Stimulated activated CD8-positive, alpha-beta memory T cell treated with anti-CD3 and anti-CD28 coated beads, Interleukin-12 subunit alpha, Interleukin-12 subunit beta, amount 100 ng/mL, for 4 hours (primary cell): ENCODE results near the gene LSP1.

ENCODE experiments used
- DNase-seq: peaks from one replicate; pipeline ENCODE4 v3.0.0-alpha.2; 2020; ENCODE audit warnings: low read depth

Gene LSP1

DNA sequence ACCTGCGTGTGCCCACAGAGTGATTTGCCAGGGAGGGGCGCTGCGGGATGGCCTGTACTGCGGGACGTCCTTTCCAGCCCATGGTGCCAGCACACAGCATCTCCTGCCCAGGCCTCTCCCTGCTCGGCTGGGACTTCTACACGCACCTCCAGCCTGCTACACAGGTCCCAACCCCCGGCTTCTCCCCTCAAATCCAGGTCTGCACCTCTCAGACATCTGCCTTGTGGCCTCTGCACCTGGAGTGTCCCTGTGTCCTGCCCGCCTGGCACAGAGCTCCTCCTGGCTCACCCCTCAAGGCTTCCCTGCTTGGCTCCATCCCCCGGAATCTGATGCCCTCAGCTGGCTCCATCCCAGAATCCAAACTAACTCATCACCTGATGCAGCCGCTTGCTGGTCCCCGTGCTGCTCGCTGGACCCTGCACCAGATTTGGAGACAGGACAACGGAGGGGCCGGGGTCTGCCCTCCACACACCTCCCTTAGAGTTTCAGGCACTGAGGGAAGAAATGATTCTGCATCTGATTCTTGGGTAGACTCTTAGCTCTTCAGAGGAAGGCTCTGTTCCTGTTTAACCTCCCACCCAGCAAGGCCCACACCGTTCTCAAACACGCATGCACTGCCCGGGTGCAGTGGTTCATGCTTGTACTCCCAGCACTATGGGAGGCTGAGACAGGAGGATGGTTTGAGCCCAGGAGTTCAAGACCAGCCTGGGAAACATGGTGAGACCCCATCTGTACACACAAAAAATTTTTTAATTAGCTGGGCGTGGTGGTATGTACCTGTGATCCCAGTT, 4.0 kb upstream of the LSP1 start:
- DNase-seq, result no peak

DNA sequence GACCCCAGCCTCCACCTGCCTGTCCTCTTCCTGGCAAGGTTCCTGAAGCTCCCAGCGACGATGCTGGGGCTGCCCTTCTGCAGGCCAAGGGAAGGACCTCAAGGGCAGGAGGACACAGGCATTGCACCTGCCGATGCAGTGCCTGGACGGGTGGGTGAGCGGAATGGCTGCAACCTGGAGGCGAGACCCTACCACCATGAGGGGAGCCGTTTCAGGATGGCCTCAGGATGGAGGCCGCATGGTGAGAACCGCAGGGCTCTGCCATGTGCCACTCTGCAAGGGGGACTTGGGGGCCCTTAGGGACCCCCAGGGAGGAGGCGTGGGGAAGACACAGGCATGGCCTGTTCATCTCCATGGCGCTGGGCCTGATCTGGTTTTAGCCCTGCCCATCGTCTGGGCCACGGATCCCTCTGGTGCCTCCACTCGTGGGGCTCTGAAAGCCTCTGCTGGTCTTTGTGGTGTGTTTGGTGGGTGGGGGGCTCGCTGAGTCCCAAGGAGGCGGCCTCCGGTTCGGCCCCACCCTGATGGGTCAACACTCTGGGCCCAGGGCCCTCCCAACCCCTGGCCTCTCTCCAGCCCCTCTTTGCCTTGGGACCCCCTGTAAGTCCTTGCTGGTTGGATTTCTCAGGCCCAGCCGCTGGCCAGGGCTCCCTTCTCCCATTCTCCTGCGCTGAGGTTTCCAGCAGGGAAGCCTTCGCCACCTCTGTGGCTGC, 1.3 kb upstream of the LSP1 start:
- DNase-seq, result no peak

DNA sequence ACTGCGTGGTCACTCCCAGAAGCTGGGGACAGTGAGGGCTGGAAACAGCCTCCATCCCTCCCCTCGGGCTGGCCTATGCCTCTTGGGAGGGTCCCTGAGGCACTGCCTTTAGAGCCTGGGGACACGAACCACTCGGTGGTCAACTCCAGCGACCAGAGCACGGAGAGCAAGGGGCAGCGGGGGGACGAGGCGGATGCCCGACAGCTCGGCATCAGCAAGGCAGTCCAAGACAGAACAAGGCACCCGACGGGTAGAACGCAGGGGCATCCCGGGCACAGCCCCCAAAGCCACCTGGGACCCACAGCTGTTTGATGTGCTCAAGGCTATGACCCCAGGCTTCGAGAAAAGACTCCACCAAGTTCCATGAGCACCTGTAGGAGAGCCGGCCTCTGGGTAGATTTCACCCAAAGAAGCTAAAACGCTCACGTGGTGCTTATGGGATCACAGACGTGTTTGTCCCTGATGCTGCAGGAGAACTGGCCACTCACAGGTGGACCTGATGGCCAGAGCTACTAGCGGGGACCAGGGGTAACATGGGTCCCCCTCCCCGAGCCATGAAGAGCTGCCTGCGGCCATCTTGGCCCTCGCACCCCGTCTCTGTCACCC, 510 bp upstream of the LSP1 start:
- no peak for DNase-seq

DNA sequence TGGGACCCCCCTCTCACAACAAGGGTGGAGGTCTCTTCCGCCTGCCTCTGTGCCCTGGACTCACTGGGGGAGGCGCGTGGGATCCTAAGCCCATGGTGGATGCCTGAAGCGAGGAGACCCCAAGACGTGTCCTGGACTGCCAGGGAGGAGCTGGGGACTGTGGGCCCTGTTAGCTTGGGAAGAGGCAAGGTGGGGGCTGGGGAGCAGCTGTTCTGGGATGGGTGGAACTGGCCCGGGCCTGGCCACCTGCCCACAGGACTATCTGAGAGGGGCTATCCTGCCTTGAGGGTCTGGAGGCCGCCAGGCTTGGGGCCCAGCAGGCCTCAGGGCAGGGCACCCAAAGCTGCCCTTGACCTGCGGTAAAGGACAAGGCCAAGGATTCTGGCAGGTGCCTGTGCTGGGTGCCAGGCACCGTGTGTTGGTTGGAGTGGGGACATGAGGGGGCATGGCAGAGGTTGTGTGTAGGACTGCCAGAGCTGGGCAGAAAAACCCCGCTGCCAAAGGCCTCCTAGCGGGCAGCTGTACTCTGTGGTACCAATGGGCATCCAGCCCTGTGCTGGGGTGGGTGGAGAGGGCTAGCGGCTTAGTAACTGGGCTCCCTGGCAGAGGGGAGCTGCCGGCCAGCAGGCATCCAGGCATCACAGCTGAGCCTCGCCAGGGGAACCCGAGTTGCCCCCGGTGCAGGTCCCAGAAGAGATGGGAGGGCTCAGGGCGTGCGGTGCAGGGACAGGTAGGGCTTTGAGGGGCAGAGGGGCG, 670 bp downstream of the LSP1 start:
- no peak for DNase-seq

DNA sequence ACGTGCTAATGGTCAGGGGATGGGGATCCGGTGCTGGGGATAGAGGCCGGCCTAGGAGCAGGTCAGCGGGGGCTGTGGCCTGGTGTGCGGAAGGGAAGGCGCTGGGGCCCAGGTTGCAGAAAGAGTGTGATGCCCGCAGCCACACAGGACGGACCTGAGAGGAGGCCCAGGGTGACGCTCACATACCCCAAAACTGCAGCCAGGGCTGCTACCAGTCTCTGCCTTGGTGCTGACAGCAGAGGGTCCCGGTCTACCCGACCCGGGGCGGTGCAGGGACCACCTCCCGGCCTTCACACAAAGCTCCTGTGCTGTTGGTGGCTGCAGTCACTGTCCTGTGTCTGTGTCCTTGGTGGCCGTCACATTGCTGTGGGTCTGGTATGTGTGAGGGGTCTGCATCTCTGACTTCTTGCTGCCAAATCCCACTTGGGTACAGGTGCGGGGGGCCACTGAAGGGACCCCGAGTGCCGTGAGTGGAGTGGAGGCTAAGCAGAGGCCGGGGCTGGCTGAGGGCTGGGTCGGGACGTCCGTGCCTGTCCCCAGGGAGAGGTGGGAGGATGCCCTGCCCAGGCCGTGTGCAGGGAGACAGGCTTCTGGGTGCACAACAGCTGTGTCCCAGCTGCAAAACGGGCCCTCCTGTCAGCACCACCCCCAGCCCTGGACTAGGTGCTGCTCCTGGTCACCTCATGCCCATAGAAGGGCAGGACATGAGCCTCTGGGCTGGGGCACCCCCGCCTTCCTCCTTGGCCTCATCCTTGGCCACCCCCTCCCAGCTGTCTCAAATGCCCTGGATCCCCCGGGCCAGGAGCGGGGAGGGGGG, 1.5 kb downstream of the LSP1 start:
- no peak for DNase-seq

DNA sequence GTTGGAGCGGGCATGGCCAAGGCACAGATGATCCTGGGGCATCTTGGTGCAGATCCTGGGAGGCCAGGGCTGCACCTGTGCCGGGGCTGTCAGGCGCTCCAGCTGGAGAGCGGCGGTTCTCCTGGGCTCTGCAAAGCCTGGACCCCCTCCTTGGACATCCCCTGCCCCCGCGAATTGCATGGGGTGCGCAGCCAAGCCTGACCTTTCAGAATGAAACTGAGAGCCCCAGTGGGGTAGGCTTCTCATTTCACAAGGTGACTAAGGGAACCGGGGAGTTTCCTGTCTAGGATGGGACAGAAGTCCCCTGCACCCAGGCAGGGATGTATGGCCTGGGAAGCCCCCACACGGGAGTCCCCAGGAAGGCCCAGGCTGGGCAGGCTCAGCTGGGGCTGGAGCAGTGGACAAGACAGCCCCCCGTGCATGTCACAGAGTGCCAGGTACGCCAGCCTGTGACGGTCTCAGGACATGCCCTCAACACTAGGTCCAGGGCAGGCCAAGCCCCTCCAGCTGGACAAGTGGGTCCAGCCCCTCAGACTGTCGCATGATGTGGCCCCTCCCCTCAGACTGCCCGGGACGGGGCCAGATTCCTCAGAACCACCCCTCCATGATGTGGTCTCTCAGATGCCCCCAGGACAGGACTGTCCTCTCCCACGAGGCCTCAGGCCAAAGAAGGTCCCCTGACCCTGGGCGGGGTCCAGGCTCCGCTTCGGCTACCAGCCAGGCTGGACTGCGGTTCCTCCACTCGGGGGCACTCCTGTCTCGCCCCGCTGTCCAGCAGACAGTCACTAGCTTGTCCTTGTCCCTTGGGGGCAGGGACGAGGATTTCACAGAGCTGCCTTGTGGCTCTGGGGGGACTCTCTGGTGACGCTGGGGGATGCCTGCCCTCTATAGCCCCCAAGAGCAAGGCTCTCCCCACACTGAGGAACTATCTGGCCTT, 2.3 kb downstream of the LSP1 start:
- no peak for DNase-seq

DNA sequence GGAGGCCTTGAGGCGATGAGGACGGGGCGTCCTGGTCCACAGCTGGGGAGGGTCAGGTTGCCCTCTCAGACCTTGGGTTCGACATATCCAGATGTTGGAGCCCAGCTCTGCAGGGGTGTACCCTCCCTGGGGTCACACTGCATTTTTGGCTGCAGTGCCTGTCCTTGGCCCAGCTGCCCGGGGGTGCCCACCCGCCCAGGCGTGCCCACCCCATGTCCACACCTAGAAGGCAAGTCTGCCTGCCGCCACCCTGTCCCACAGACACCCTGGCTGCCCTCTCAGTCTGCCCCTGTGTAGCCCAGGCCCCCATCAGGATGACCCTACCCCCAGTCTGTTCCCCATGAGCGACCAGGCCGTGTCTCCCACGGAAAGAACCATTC, 3.0 kb downstream of the LSP1 start:
- no peak for DNase-seq

DNA sequence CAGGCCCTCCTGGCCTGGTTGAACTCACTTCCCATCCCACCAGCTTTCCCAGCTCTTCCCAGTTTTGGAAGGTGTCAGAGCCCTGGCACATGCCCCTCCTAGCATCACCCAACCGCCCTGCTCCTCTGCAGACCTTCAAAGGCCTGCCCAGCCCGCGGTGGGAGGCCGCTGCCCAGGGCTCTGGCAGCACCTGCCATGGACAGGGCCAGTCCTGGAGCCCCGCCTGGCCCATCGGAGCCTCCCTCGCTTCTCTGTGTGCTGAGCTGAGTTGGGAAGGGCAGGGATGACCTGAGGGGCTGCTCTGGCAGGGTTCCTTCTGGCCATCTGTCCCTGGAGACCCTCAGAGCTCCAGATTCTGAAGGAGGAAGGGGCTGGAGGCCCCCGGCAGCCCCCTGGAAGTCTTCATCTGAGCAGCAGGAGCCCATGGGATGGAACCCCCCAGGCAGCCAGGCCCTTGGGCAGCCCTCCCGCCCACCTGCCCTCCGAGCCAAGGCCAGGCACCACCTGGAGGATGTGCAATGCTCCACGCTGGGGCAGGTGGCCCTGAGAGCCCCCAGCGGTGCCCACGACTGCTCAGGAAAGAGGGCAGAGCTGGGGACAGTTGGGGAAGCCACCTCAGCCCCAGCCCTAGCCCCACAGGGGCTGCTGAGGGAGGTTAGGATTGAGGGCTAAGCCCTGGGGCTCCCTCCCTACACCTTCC, 3.6 kb downstream of the LSP1 start:
- DNase-seq, result no peak

DNA sequence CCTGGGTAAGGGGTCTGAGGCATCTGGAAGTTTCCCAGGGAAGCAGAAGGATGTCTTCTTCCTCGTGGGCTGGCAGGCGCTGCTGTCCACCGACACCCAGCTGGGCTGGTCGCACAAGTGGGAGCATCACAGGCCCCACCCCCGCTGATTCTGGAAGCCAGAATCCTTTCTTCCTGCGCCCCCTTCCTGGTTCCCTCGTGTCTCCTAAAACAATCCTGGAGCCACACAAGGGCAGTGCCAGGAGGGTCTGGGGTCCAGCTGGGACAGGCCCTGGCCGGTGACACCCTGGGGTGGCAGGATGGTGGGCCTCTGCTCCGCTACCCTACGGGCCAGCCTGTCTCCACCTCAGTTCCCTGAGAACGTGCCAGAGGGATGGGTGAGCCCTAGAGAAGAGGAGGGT, 4.2 kb downstream of the LSP1 start:
- no peak for DNase-seq

DNA sequence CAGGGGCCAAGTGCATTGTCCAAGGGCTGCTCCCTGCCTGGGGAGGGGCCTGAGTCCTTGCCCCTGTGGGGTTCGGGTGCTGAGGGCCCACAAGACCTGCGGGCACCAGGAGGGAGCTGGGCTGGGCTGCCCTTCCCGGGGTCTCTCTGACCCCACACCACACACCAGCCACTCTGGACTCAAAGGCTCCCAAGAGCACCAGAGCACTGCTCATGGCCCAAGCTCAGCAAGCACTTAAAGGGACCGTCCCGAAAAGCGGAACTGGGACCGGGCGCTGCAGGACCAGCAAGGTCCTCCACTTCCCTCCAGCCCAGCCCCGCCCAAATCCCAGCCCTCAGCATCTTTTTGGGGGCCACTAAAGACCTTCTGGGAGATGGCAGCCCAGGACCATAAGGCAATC, 5.3 kb downstream of the LSP1 start:
- no peak for DNase-seq

DNA sequence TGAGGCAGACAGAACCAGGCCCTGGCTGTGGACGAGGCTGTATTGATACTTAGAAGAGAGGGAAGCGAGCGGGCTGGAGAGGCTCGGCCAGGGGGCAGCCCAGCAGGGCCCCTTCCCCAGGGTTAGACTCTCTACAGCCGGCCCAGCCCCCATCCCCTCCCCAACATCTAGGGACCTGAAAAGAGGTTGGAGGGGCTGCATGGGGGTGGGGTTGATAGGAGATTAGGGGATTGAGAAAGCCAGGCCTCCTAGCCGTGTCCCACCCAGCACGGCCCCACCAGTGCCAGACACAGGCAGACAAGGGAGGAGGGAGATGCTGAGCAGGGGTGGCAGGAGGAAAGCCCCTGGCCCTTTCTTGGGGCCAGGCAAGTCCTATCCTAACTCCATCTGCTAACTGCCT, 5.7 kb downstream of the LSP1 start:
- DNase-seq, result no peak

DNA sequence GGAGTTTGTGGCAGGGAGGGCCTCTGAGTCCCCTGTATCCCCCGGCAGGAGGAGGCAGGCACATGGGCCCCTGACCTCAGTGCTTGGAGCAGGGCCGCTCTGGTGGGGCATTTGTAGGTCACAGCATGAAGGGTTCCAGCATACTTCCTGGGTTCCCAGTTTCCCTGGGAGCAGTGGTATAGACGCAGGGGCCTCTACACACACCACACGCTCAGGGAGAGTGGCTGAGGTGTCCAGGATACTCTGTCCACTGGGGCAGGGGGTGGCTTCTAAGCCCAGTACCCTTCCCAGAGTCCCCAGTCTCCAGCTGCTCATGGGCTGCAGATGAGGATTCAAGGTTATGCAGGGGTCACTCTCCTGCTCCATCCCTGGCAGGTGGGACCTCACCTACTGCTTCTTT, 6.1 kb downstream of the LSP1 start:
- no peak for DNase-seq

DNA sequence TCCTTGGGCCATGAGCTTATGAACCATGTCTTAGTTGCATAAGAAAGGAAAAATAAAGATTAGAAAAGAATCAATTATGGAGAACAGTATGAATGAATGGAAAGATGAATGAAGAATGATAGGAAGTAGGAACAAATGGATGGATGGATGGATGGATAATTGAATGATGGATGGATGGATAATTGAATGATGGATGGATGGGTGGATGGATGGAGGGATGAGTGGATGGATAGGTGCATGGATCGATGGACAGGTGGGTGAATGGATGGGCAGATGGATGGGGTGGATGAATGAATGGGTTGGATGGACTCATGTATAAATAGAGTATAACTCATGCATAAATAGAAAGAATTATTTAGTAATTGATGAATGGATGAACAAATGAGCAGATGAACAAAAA, 7.2 kb downstream of the LSP1 start:
- DNase-seq, result no peak

DNA sequence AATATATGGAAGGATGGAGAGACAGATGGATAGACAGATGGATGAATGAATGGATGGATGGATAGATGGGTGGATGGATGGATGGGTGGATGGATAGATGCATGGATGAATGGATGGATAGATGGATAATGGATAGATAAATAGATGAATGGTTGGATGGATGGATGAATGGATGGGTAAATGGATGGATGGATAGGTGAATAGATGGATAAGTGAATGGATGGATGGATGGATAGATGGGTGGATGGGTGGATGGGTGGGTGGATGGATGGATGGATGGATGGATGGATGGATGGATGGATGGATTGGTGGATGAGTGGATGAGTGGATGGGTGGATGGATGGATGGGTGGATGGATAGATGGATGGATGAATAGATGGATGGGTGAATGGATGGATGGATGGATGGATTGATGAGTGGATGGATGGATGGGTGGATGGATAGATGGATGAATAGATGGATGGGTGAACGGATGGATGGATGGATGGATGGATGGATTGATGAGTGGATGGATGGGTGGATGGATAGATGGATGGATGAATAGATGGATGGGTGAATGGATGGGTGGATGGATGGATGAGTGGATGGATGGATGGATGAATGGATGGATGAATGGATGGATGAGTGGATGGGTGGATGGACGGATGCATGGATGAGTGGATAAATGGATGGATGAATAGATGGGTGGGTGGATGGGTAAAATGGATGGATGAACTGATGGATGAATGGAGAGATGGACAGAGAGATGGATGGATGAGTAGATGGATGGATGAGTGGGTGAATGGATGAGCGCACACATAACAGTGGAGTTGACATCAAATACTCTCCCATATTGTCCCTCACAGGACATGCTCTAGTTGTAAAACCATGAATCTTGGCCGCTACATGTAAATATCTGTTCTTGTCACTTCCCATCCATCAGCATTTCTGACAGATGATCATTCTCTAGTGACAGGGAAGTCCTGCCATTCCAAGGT, 8.8 kb downstream of the LSP1 start:
- DNase-seq, result no peak

DNA sequence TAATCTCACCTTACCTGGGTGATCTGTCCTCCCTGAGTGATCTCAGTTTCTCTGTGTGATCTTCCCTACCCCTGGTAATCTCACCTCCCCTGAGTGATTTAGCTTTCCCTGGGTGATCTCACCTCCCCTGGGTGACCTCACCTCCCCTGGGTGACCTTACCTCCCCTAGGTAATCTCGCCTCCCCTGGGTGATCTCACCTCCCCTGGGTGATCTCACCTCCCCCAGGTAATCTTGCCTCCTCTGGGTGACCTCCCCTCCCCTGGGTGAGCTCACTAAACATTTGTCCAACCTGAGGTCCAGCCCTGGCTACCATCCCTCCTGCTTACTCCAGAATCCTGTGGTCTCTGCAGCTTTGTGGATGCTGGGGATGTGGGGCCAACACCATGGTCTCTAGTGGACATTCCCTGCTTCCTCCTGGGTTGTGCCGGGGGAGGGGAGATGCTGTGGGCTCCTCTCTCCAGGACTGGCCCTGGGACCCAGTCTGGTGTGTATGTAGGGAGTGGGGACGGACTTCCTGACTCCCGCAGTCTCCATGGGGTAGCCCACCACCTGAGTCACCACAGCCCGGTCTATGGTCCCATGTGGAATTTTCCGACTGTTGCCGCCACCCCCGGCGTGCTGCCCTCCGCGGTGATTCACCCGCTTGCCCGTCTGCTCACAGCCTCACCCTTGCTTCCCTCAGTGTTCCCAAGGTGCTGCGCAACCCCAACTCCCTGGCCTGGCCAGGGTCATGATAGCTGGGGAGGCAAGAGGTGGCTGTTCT, 9.9 kb downstream of the LSP1 start:
- no peak for DNase-seq

DNA sequence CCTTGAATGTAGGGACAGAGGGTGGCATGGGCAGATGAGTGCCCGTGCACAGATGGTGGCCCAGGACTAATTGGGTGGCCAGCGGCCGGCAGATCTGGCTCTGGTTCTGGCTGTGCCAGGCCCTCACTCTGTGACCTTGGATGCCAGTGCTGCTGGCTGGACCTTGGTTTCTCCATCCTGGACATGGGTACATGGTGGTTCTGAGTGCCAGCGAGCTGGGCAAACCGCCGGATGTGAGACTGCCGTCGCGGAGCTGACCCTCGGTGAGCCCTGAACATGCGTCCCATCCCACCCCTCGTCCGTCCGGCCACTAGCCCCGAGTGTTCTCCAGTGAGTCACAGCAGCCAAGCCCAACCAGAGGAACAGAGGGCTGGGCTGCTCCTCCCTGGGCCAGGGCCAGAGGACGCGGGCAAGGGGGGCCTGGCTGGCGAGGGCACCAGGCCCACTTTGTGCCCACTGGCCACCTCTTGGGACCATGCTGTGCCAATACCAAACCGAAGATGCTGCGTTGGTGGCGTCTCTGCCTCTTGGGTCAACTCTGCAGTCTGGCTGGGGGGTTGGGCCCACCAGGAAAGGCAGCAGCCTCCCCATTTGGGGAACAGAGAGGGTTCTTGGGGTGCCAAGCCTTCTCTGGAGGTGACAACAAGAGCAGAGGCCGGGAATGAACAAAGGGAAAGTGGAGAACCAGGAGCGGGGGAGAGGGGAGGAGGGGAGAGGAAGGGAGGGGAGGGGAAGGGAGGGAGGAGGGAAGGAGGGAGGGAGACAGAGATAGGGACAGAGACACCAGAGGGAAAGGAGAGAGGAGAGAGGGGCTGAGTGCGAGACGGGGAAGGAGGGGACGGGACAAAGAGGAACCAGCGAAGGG, 10.7 kb downstream of the LSP1 start:
- no peak for DNase-seq

DNA sequence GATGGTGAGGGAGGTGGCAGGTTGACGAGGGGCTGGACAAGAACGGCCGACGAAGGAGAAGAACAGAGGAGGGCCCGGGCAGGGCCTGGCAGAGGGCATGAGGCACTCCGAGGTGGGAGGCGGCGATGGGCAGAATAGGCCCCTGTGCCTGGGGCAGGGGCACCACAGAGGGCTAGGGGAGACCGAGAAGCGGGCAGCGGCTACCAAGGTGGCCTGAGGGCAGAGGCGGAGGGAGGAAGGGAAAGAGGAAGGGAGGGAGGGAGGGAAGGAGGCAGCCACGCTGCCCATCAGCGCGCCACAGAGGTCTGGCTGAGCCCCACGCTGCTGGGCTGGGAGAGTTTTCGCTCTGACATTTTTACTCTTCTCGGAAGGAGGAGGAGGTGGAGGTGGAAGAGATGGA, 11.3 kb downstream of the LSP1 start:
- DNase-seq, result no peak
